GM18870 (cell line): ENCODE measurements around the gene ZNF343.
"Not testable (repeated sequence)": the region's sequence is repeated elsewhere in the genome, so short reads cannot be mapped to it uniquely, and the experiment has no call there.

Source experiments
- ATAC-seq: cut with Tn5 transposase; IDR thresholded peaks from one replicate; pipeline ENCODE4 v1.9.1; 2021; ENCODE audit warnings: moderate library complexity; ENCODE audit not compliant: unreplicated experiment

The ZNF343 gene

GRCh38 chr20:2521369-2522305, 12.9 kb upstream of the ZNF343 start:
- no peak for ATAC-seq

- no peak for ATAC-seq
These were observed 11.9 kb upstream of the ZNF343 start for GRCh38 chr20:2520617-2521016.

GRCh38 chr20:2519115-2519809, 10.5 kb upstream of the ZNF343 start:
- no peak for ATAC-seq

GRCh38 chr20:2518558-2518957, 9.8 kb upstream of the ZNF343 start:
- no peak for ATAC-seq

- ATAC-seq: no peak
These were observed 9.4 kb upstream of the ZNF343 start for GRCh38 chr20:2518096-2518495.

- ATAC-seq: no peak
These were observed 7.7 kb upstream of the ZNF343 start for GRCh38 chr20:2516399-2516798.

- ATAC-seq: no peak
These were observed 6.5 kb upstream of the ZNF343 start for GRCh38 chr20:2515203-2515602.

- ATAC-seq: no peak
These were observed 1.1 kb upstream of the ZNF343 start for GRCh38 chr20:2509794-2510193.

GRCh38 chr20:2509468-2509781, 710 bp upstream of the ZNF343 start:
- no peak for ATAC-seq

- no peak for ATAC-seq
These were observed 662 bp downstream of the ZNF343 start for GRCh38 chr20:2507875-2508630.

- ATAC-seq: no peak
These were observed 1.3 kb downstream of the ZNF343 start for GRCh38 chr20:2507464-2507863.

GRCh38 chr20:2506426-2506825, 2.3 kb downstream of the ZNF343 start:
- ATAC-seq: not testable (repeated sequence)

GRCh38 chr20:2504803-2505202, 3.9 kb downstream of the ZNF343 start:
- ATAC-seq: not testable (repeated sequence)

- ATAC-seq: not testable (repeated sequence)
These were observed 5.8 kb downstream of the ZNF343 start for GRCh38 chr20:2502808-2503384.

- ATAC-seq: no peak
These were observed 23.1 kb downstream of the ZNF343 start for GRCh38 chr20:2485661-2486060.

- no peak for ATAC-seq
These were observed 23.6 kb downstream of the ZNF343 start for GRCh38 chr20:2485080-2485479.

GRCh38 chr20:2483504-2483903, 25.2 kb downstream of the ZNF343 start:
- ATAC-seq: no peak

- no peak for ATAC-seq
These were observed 28.3 kb downstream of the ZNF343 start for GRCh38 chr20:2480381-2480780.

GRCh38 chr20:2476742-2477615, 31.7 kb downstream of the ZNF343 start:
- no peak for ATAC-seq
